Measurements from ENCODE around the gene KRT80.

- TF ChIP-seq EP300 (IDR thresholded peaks at IDR 0.05) (no peak), POLR2A (IDR thresholded peaks at IDR 0.05) (no peak)
- TF ChIP-seq, protein P1, sequence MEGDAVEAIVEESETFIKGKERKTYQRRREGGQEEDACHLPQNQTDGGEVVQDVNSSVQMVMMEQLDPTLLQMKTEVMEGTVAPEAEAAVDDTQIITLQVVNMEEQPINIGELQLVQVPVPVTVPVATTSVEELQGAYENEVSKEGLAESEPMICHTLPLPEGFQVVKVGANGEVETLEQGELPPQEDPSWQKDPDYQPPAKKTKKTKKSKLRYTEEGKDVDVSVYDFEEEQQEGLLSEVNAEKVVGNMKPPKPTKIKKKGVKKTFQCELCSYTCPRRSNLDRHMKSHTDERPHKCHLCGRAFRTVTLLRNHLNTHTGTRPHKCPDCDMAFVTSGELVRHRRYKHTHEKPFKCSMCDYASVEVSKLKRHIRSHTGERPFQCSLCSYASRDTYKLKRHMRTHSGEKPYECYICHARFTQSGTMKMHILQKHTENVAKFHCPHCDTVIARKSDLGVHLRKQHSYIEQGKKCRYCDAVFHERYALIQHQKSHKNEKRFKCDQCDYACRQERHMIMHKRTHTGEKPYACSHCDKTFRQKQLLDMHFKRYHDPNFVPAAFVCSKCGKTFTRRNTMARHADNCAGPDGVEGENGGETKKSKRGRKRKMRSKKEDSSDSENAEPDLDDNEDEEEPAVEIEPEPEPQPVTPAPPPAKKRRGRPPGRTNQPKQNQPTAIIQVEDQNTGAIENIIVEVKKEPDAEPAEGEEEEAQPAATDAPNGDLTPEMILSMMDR (IDR thresholded peaks at IDR 0.05) = peak; percentile 89 to 96
Measured at GRCh38 chr12:52156757-52157565, 34.9 kb downstream of the KRT80 start.

Measured in suprapubic skin (tissue), 3 donors.